ENCODE results near the gene SNW1.

DNA sequence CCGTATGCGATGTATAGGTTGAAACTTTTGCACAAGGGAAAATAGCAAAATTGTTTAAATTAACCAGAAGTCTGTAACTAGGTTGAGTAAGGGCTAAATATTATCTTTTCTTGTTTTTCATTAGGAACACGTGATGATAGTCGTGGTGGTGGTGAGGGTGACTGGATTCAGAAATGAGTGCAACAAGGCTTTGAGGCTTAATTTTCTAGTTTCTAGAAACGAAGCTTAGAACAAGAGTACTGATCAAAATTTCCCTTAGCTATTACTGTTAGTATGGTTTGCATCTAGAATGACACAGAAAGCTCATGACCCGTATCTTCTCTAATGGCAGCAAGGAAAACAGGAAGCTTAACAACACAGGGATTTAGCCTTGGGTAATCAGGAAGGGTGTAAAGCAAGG, 46.0 kb downstream of the SNW1 start:
- TF ChIP-seq, protein P1, sequence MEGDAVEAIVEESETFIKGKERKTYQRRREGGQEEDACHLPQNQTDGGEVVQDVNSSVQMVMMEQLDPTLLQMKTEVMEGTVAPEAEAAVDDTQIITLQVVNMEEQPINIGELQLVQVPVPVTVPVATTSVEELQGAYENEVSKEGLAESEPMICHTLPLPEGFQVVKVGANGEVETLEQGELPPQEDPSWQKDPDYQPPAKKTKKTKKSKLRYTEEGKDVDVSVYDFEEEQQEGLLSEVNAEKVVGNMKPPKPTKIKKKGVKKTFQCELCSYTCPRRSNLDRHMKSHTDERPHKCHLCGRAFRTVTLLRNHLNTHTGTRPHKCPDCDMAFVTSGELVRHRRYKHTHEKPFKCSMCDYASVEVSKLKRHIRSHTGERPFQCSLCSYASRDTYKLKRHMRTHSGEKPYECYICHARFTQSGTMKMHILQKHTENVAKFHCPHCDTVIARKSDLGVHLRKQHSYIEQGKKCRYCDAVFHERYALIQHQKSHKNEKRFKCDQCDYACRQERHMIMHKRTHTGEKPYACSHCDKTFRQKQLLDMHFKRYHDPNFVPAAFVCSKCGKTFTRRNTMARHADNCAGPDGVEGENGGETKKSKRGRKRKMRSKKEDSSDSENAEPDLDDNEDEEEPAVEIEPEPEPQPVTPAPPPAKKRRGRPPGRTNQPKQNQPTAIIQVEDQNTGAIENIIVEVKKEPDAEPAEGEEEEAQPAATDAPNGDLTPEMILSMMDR (conservative IDR thresholded peaks at IDR 0.05 in 1 of 2, IDR thresholded peaks at IDR 0.05 in 1 of 2; ENCODE audit: low read depth in 1 of 2, low read length in 2 of 2) = no peak
- no peak for TF ChIP-seq EZH2 (IDR thresholded peaks at IDR 0.05; ENCODE audit: low read length, missing control alignments)

All from fibroblast of lung (primary cell).